SK-N-SH (cell line): ENCODE data around the gene LARGE2. TPM values are rescaled to one million over a fixed set of nuclear protein-coding genes. Genes with fewer than 3 reads are reported as not detected.

Experiments
- CTCF ChIA-PET: fragments of 300-600, 350-600 bp; formaldehyde crosslinking; extraction: SDS; loops from one replicate; lab custom pipeline; 2021; lab: Yijun Ruan, JAX
- POLR2A ChIA-PET: fragments of 350-600 bp; sonication (Branson Sonifier 250); formaldehyde crosslinking; extraction: SDS; loops from one replicate; lab custom pipeline; 2020; ENCODE audit warnings: antibody characterized with exemption, inconsistent platforms; lab: Yijun Ruan, JAX
- DNase-seq: peaks from one replicate; pipeline ENCODE4 v3.0.0; 2012
- H2AFZ ChIP-seq: fragments of 200-600 bp; sonication (generic); 2 replicates; pipeline ENCODE4 v1.8.1; 2016; ENCODE audit warnings: antibody characterized with exemption, mild to moderate bottlenecking, low read depth
- H3F3A ChIP-seq: fragments of 200-600 bp; sonication (generic); replicated peaks from 2 replicates; pipeline ENCODE3; 2016; ENCODE audit warnings: antibody characterized with exemption, mild to moderate bottlenecking; ENCODE audit not compliant: insufficient read depth
- H3K27ac ChIP-seq, 2 experiments: fragments of 200-500 bp in 1 of 2; fragments of 200-600 bp in 1 of 2; sonication (Bioruptor generic) in 1 of 2; sonication (generic), shearing (Covaris generic) in 1 of 2; 2 replicates each; pipeline versions ENCODE4 v1.5.1 to v1.6.1; 2014 to 2016; ENCODE audit warnings: low read depth in 2 of 2, inconsistent platforms in 1 of 2, low read length in 1 of 2, mild to moderate bottlenecking in 1 of 2, mixed read lengths in 1 of 2
- H3K27me3 ChIP-seq: fragments of 200-600 bp; sonication (generic), shearing (Covaris generic); 2 replicates; pipeline ENCODE4 v1.6.1; 2016; ENCODE audit warnings: mixed run types; ENCODE audit not compliant: insufficient read depth
- H3K36me3 ChIP-seq, 2 experiments: fragments of 200-500 bp in 1 of 2; fragments of 200-600 bp in 1 of 2; sonication (Bioruptor generic) in 1 of 2; sonication (generic) in 1 of 2; replicated peaks in 1 of 2; 2 replicates each; pipeline versions ENCODE3 to v1.5.1; 2014 to 2016; ENCODE audit warnings: low read length in 1 of 2, mild to moderate bottlenecking in 1 of 2; ENCODE audit not compliant: insufficient read depth in 2 of 2, control insufficient read depth in 1 of 2
- H3K4me1 ChIP-seq, 2 experiments: fragments of 200-500 bp in 1 of 2; fragments of 200-600 bp in 1 of 2; sonication (Bioruptor generic) in 1 of 2; sonication (generic), shearing (Covaris generic) in 1 of 2; 2 replicates each; pipeline versions ENCODE4 v1.5.1 to v1.6.1; 2014 to 2016; ENCODE audit warnings: low read depth in 1 of 2, low read length in 1 of 2, mixed run types in 1 of 2; ENCODE audit not compliant: insufficient read depth in 2 of 2, control insufficient read depth in 1 of 2
- H3K4me2 ChIP-seq: fragments of 200-600 bp; sonication (generic), shearing (Covaris generic); 2 replicates; pipeline ENCODE4 v1.6.1; 2017; ENCODE audit warnings: mixed run types
- H3K4me3 ChIP-seq, 2 experiments: fragments of 200-500 bp in 1 of 2; fragments of 200-600 bp in 1 of 2; sonication (Bioruptor generic) in 1 of 2; sonication (generic), shearing (Covaris generic) in 1 of 2; 2 replicates each; pipeline versions ENCODE4 v1.5.1 to v1.8.1; 2014 to 2016; ENCODE audit warnings: low read depth in 2 of 2, inconsistent platforms in 1 of 2, low read length in 1 of 2, mild to moderate bottlenecking in 1 of 2, mixed read lengths in 1 of 2, moderate library complexity in 1 of 2
- H3K79me2 ChIP-seq: fragments of 200-600 bp; sonication (generic); 2 replicates; pipeline ENCODE4 v1.8.1; 2017; ENCODE audit warnings: mild to moderate bottlenecking; ENCODE audit not compliant: insufficient read depth
- H3K9ac ChIP-seq: fragments of 200-600 bp; sonication (generic); 2 replicates; pipeline ENCODE4 v1.6.1; 2017; ENCODE audit warnings: mixed run types
- H3K9me2 ChIP-seq: fragments of 200-600 bp; sonication (generic); 2 replicates; pipeline ENCODE4 v1.6.1; 2017; ENCODE audit warnings: mixed run types
- H3K9me3 ChIP-seq: fragments of 200-600 bp; sonication (generic); 2 replicates; pipeline ENCODE4 v1.6.1; 2017; ENCODE audit warnings: mixed run types, mild to moderate bottlenecking, moderate library complexity
- H4K20me1 ChIP-seq: fragments of 200-600 bp; sonication (generic); 2 replicates; pipeline ENCODE4 v1.6.1; 2017; ENCODE audit warnings: mild to moderate bottlenecking, mixed run types; ENCODE audit not compliant: insufficient read depth
- CHD2 ChIP-seq: fragments of 150-350 bp; IDR thresholded peaks from 2 replicates; pipeline ENCODE4 v1.6.1; 2018; ENCODE audit warnings: low read length; ENCODE audit not compliant: partially characterized antibody
- FOSL2 ChIP-seq: IDR thresholded peaks from 2 replicates; pipeline ENCODE4 v1.4.0; 2012; ENCODE audit warnings: low read depth, mild to moderate bottlenecking, moderate library complexity, borderline replicate concordance
- GABPA ChIP-seq: IDR thresholded peaks from 2 replicates; pipeline ENCODE4 v1.4.0; 2012; ENCODE audit warnings: low read depth, mild to moderate bottlenecking
- GATA2 ChIP-seq: sonication (generic); formaldehyde crosslinking; IDR thresholded peaks from 2 replicates; pipeline ENCODE4 v1.5.0; 2020; ENCODE audit warnings: mild to moderate bottlenecking, missing genetic modification reagents
- IRF3 ChIP-seq: fragments of 150-350 bp; IDR thresholded peaks from 2 replicates; pipeline ENCODE4 v1.6.1; 2016; ENCODE audit warnings: mild to moderate bottlenecking, low read depth, low read length
- MAX ChIP-seq: IDR thresholded peaks from 2 replicates; pipeline ENCODE4 v1.4.0; 2012; ENCODE audit warnings: low read depth
- NFIC ChIP-seq: IDR thresholded peaks from 2 replicates; pipeline ENCODE4 v1.4.0; 2012; ENCODE audit warnings: borderline replicate concordance
- NRF1 ChIP-seq: IDR thresholded peaks from 2 replicates; pipeline ENCODE4 v1.6.1; 2012; ENCODE audit warnings: low read depth, mild to moderate bottlenecking, low read length
- PBX3 ChIP-seq: IDR thresholded peaks from 2 replicates; pipeline ENCODE4; 2012
- POLR2AphosphoS5 ChIP-seq: IDR thresholded peaks from 2 replicates; pipeline ENCODE4 v1.6.1; 2012; ENCODE audit warnings: low read depth, low read length
- RAD21 ChIP-seq: IDR thresholded peaks from 2 replicates; pipeline ENCODE4 v1.6.1; 2012; ENCODE audit warnings: mild to moderate bottlenecking, low read length
- REST ChIP-seq: IDR thresholded peaks from 2 replicates; pipeline ENCODE4 v1.6.1; 2012; ENCODE audit warnings: mild to moderate bottlenecking, low read depth, low read length, moderate library complexity
- SIN3A ChIP-seq: IDR thresholded peaks from 2 replicates; pipeline ENCODE4 v1.6.1; 2012; ENCODE audit warnings: low read depth, mild to moderate bottlenecking, low read length, moderate library complexity, borderline replicate concordance
- SMC3 ChIP-seq: IDR thresholded peaks from 2 replicates; pipeline ENCODE4 v1.6.1; 2012; ENCODE audit warnings: low read depth, low read length, improper control_type of control experiment
- TAF1 ChIP-seq: IDR thresholded peaks from 2 replicates; pipeline ENCODE4 v1.6.1; 2012; ENCODE audit warnings: low read depth, mild to moderate bottlenecking, low read length, moderate library complexity, borderline replicate concordance
- TCF12 ChIP-seq: IDR thresholded peaks from 2 replicates; pipeline ENCODE4 v1.4.0; 2012
- TEAD4 ChIP-seq: IDR thresholded peaks from 2 replicates; pipeline ENCODE4 v1.4.0; 2012; ENCODE audit warnings: mild to moderate bottlenecking, borderline replicate concordance; ENCODE audit not compliant: insufficient read depth
- USF1 ChIP-seq: IDR thresholded peaks from 2 replicates; pipeline ENCODE4 v1.4.0; 2012; ENCODE audit warnings: low read depth, borderline replicate concordance
- USF2 ChIP-seq: fragments of 150-350 bp; IDR thresholded peaks from 2 replicates; pipeline ENCODE4 v1.6.1; 2017; ENCODE audit warnings: antibody characterized with exemption, low read length, low read depth, borderline replicate concordance
- YY1 ChIP-seq: IDR thresholded peaks from 2 replicates; pipeline ENCODE4 v1.4.0; 2012; ENCODE audit warnings: low read depth, mild to moderate bottlenecking
- ZBTB33 ChIP-seq: IDR thresholded peaks from 2 replicates; pipeline ENCODE4 v1.4.0; 2012; ENCODE audit warnings: low read depth, borderline replicate concordance
- WGBS: methylation state at CpG from one replicate; pipeline ENCODE4 v1.1.6; 2017; ENCODE audit warnings: low lambda C conversion rate; 5-methylcytosine and 5-hydroxymethylcytosine counted together
- polyA plus RNA-seq, 3 experiments: library from polyadenylated mRNA; depleted of rRNA; stranded (reverse); fragments of >200 nt; gene quantifications; 2 replicates each; pipeline ENCODE4 v1.2.3, GENCODE V29; 2012

The LARGE2 gene
- polyA plus RNA-seq, 1 of the 3 experiments (the other 2 are of a cell fraction) = 2.4 TPM

GRCh38 chr11:45879803-45880686 is 42.4 kb upstream of the LARGE2 start:
- no peak overlapping the region for H3K9ac ChIP-seq
- no peak for DNase-seq
- H2AFZ ChIP-seq = no peak overlapping the region
- H4K20me1 ChIP-seq = peaks cover 23% of the 10 kb centered on the region
- peaks cover 11 to 31% of the 10 kb centered on the region in 2 experiments for H3K36me3 ChIP-seq
- peaks cover 24 to 47% of the 10 kb centered on the region in 2 experiments for H3K4me1 ChIP-seq
- peak overlapping the region; percentile 31; the same call in 1 of the 2 replicates for H3K4me2 ChIP-seq
- no peaks in the 10 kb centered on the region for H3K9me3 ChIP-seq
- POLR2A ChIA-PET = interaction anchor here (1.5 to 1.8 kb wide), 2 partner anchors 17 to 29 kb away, joined by 4 to 5 read pairs; no protein-coding TSS in a partner anchor
- no peaks in the 10 kb centered on the region for H3K27me3 ChIP-seq
- no peak overlapping the region for H3K4me3 ChIP-seq
- WGBS = 12% methylated on average over 7 of the region's 7 CpGs
- H3K9me2 ChIP-seq = no peaks in the 10 kb centered on the region
- H3K79me2 ChIP-seq = no peaks in the 10 kb centered on the region
- H3F3A ChIP-seq = peaks cover 12% of the 10 kb centered on the region
- CTCF ChIA-PET = interaction anchor here (0.9 to 3.0 kb wide), 11 partner anchors 8 to 126 kb away, joined by 3 to 20 read pairs (median 5); no protein-coding TSS in a partner anchor
- H3K27ac ChIP-seq = peak overlapping the region; percentile 74 to 97
- no peak for TF ChIP-seq IRF3
- no peak for TF ChIP-seq USF2
- peak; percentile 68; the same call in 1 of the 2 replicates for TF ChIP-seq USF1
- peak; percentile 86 for TF ChIP-seq TCF12
- TF ChIP-seq SMC3 = no peak
- TF ChIP-seq TEAD4 = no peak
- no peak for TF ChIP-seq TAF1
- TF ChIP-seq SIN3A = peak; percentile 36; the same call in 1 of the 2 replicates
- no peak for TF ChIP-seq YY1
- TF ChIP-seq RAD21 = 0 out of 2 replicates have a peak, but pooled peaks have one; percentile 4
- no peak for TF ChIP-seq NRF1
- 0 out of 2 replicates have a peak, but pooled peaks have one; percentile 35 for TF ChIP-seq REST
- TF ChIP-seq GATA2 (CRISPR knock-in tag) = no peak
- peak; percentile 94 for TF ChIP-seq PBX3
- peak; percentile 38; the same call in 1 of the 2 replicates for TF ChIP-seq NFIC
- TF ChIP-seq POLR2AphosphoS5 = peak; percentile 22; the same call in 1 of the 2 replicates
- peak; percentile 59; the same call in 1 of the 2 replicates for TF ChIP-seq MAX
- TF ChIP-seq CHD2 = peak; percentile 13
- no peak for TF ChIP-seq ZBTB33
- no peak for TF ChIP-seq GABPA
- TF ChIP-seq FOSL2 = peak; percentile 83; the same call in 1 of the 2 replicates
